ENCODE data around the gene GNA12.

The GNA12 gene

GRCh38 chr7:2761131-2761624 lies 82.9 kb downstream of the GNA12 start:
- TF ChIP-seq SIN3A (IDR thresholded peaks at IDR 0.05; ENCODE audit: borderline replicate concordance, insufficient read depth, low read length): no peak
- TF ChIP-seq POLR2AphosphoS5 (IDR thresholded peaks at IDR 0.05; ENCODE audit: low read depth, low read length): no peak
- no peak for TF ChIP-seq FOXP2 (optimal IDR thresholded peaks at IDR 0.05; ENCODE audit: borderline replicate concordance, extremely low read depth, extremely low read length, insufficient read depth)
- TF ChIP-seq TAF1 (IDR thresholded peaks at IDR 0.05; ENCODE audit: borderline replicate concordance, insufficient read depth, low read length): no peak

GRCh38 chr7:2760098-2760889 lies 83.8 kb downstream of the GNA12 start:
- TF ChIP-seq FOXP2 (optimal IDR thresholded peaks at IDR 0.05; ENCODE audit: borderline replicate concordance, extremely low read depth, extremely low read length, insufficient read depth): no peak
- TF ChIP-seq TAF1 (IDR thresholded peaks at IDR 0.05; ENCODE audit: borderline replicate concordance, insufficient read depth, low read length): no peak
- TF ChIP-seq REST (IDR thresholded peaks at IDR 0.05; ENCODE audit: insufficient read depth in 1 of 2, low read depth in 2 of 2, low read length in 2 of 2): no peak
- no peak for TF ChIP-seq SIN3A (IDR thresholded peaks at IDR 0.05; ENCODE audit: borderline replicate concordance, insufficient read depth, low read length)

GRCh38 chr7:2759736-2760097 lies 84.4 kb downstream of the GNA12 start:
- TF ChIP-seq FOXP2 (optimal IDR thresholded peaks at IDR 0.05; ENCODE audit: borderline replicate concordance, extremely low read depth, extremely low read length, insufficient read depth): no peak
- no peak for TF ChIP-seq SIN3A (IDR thresholded peaks at IDR 0.05; ENCODE audit: borderline replicate concordance, insufficient read depth, low read length)
- TF ChIP-seq POLR2AphosphoS5 (IDR thresholded peaks at IDR 0.05; ENCODE audit: low read depth, low read length): no peak
- no peak for TF ChIP-seq REST (IDR thresholded peaks at IDR 0.05; ENCODE audit: insufficient read depth in 1 of 2, low read depth in 2 of 2, low read length in 2 of 2)
- TF ChIP-seq TAF1 (IDR thresholded peaks at IDR 0.05; ENCODE audit: borderline replicate concordance, insufficient read depth, low read length): no peak

GRCh38 chr7:2758673-2759616 lies 85.2 kb downstream of the GNA12 start:
- TF ChIP-seq TAF1 (IDR thresholded peaks at IDR 0.05; ENCODE audit: borderline replicate concordance, insufficient read depth, low read length): no peak
- no peak for TF ChIP-seq FOXP2 (optimal IDR thresholded peaks at IDR 0.05; ENCODE audit: borderline replicate concordance, extremely low read depth, extremely low read length, insufficient read depth)
- TF ChIP-seq POLR2AphosphoS5 (IDR thresholded peaks at IDR 0.05; ENCODE audit: low read depth, low read length): no peak
- no peak for TF ChIP-seq REST (IDR thresholded peaks at IDR 0.05; ENCODE audit: insufficient read depth in 1 of 2, low read depth in 2 of 2, low read length in 2 of 2)
- TF ChIP-seq SIN3A (IDR thresholded peaks at IDR 0.05; ENCODE audit: borderline replicate concordance, insufficient read depth, low read length): no peak

- TF ChIP-seq SIN3A (IDR thresholded peaks at IDR 0.05; ENCODE audit: borderline replicate concordance, insufficient read depth, low read length) (peak; percentile 83; the same call in 1 of the 2 replicates), POLR2AphosphoS5 (IDR thresholded peaks at IDR 0.05; ENCODE audit: low read depth, low read length) (no peak; the same call in 1 of the 2 replicates), REST (IDR thresholded peaks at IDR 0.05; ENCODE audit: insufficient read depth in 1 of 2, low read depth in 2 of 2, low read length in 2 of 2) (no peak)
Observed at GRCh38 chr7:2757904-2758672, 86.0 kb downstream of the GNA12 start.

Measured in PFSK-1 (cell line).